HG03521 (cell line): ENCODE measurements around the gene LENG1.
"Not testable (repeated sequence)": the region's sequence is repeated elsewhere in the genome, so short reads cannot be mapped to it uniquely, and the experiment has no call there.

Source experiments
- ATAC-seq: cut with Tn5 transposase; IDR thresholded peaks from one replicate; pipeline ENCODE4 v1.9.1; 2021; ENCODE audit warnings: mild to moderate bottlenecking, moderate library complexity; ENCODE audit not compliant: unreplicated experiment

LENG1 gene

GRCh38 chr19:54159352-54160181, at the start of gene LENG1:
Gene LENG1, minus strand, starts transcription at chr19:54159721. Its CDS starts 26 bp downstream, at chr19:54159695.
- peak; percentile 85 for ATAC-seq

- no peak for ATAC-seq
Measured at GRCh38 chr19:54208784-54209057, 49.2 kb upstream of the LENG1 start.

- peak; percentile 39 for ATAC-seq
Measured at GRCh38 chr19:54207983-54208783, 48.7 kb upstream of the LENG1 start.

- no peak for ATAC-seq
Measured at GRCh38 chr19:54207676-54207982, 48.1 kb upstream of the LENG1 start.

- ATAC-seq = not testable (repeated sequence)
Measured at GRCh38 chr19:54207193-54207592, 47.7 kb upstream of the LENG1 start.

GRCh38 chr19:54206831-54207177, 47.3 kb upstream of the LENG1 start:
- ATAC-seq = no peak

- no peak for ATAC-seq
Measured at GRCh38 chr19:54206030-54206830, 46.7 kb upstream of the LENG1 start.

- no peak for ATAC-seq
Measured at GRCh38 chr19:54204767-54205468, 45.4 kb upstream of the LENG1 start.

GRCh38 chr19:54203151-54203611, 43.7 kb upstream of the LENG1 start:
- no peak for ATAC-seq

GRCh38 chr19:54201980-54202379, 42.5 kb upstream of the LENG1 start:
- no peak for ATAC-seq

GRCh38 chr19:54201172-54201701, 41.7 kb upstream of the LENG1 start:
- no peak for ATAC-seq

- no peak for ATAC-seq
Measured at GRCh38 chr19:54199401-54199800, 39.9 kb upstream of the LENG1 start.

- no peak for ATAC-seq
Measured at GRCh38 chr19:54197121-54197520, 37.6 kb upstream of the LENG1 start.

- no peak for ATAC-seq
Measured at GRCh38 chr19:54196536-54196935, 37.0 kb upstream of the LENG1 start.

GRCh38 chr19:54194463-54194862, 34.9 kb upstream of the LENG1 start:
- not testable (repeated sequence) for ATAC-seq

- ATAC-seq = no peak
Measured at GRCh38 chr19:54193011-54193410, 33.5 kb upstream of the LENG1 start.

GRCh38 chr19:54191811-54192453, 32.4 kb upstream of the LENG1 start:
- ATAC-seq = no peak

GRCh38 chr19:54191011-54191810, 31.7 kb upstream of the LENG1 start, which contains the start of gene TSEN34:
Gene TSEN34, plus strand, starts transcription at chr19:54191308. Its CDS starts 57 bp downstream, at chr19:54191365.
- ATAC-seq = peak; percentile 27

GRCh38 chr19:54190503-54191010, 31.0 kb upstream of the LENG1 start:
- ATAC-seq = peak; percentile 43
